HG03575 (cell line): ENCODE results near the gene NR1D2.

Experiments used
- ATAC-seq: cut with Tn5 transposase; IDR thresholded peaks from one replicate; pipeline ENCODE4 v1.9.1; 2021; ENCODE audit not compliant: unreplicated experiment, insufficient number of reproducible peaks, low FRiP score; ENCODE audit errors: extremely low read depth

The NR1D2 gene

DNA sequence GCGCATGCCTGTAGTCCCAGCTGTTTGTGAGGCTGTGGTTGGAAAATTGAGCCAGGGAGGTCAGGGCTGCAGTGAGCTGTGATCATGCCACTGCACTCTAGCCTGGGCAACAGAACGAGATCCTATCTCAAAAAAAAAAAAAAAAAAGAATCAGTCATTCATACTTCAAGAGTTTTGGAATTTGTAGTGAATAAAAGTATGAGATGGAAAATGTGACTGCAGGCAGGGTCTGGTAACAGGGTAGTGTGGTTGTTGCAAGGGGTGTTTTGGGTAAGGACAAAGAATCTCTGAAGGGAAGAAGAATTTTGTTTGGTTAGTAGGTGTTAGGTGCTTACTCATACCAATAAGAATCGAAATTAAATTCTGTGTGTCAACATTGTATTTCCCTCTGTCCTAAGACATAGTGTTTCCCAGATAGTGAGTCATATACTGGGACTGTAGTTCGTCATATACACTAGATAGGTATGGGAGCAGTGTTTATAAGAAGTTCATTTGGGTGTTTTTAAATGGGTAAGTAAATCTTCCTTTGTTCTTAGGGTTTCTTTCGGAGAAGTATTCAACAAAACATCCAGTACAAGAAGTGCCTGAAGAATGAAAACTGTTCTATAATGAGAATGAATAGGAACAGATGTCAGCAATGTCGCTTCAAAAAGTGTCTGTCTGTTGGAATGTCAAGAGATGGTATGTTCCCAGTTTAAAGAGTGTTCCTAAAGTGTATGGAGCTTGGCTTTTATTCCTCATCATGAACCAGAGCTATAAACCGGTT is 14.2 kb downstream of the NR1D2 start:
- no peak for ATAC-seq

DNA sequence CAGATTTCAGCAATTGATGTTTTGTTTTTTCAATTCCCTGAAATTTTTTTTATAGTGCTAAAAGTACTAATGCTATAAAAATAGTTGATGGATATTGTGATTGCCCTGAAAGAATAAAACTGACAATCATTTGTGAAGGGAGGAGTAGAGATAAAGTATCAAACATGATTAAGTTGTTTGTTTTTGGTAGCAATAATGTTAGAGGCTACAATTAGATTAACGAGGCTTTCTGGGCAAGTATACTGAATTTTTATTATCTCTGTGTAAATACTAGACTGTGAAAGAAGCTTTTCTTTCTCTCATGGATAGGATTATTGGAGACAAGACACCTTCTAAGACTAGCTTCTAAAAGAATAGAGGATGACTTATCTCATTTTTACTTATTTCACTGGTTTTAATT is 15.6 kb downstream of the NR1D2 start:
- ATAC-seq: no peak

DNA sequence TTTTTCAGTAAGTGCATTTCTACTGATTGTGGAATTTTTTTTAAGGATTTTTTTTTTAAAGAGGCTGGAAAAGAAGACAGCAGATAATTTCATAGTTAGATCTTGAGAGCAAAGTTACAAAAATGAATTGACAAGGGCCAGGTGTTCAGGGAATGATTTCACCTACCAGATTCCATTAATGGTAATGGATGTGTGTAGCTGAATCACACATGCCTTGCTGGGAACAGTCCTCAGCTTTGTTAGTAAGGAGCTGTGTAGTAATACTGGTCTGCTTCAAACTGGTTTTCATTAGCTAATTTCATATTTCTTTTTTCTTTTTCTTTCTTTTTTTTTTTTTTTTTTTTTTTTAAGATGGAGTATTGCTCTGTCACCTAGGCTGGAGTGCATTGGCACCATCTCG is 16.0 kb downstream of the NR1D2 start:
- ATAC-seq: no peak

DNA sequence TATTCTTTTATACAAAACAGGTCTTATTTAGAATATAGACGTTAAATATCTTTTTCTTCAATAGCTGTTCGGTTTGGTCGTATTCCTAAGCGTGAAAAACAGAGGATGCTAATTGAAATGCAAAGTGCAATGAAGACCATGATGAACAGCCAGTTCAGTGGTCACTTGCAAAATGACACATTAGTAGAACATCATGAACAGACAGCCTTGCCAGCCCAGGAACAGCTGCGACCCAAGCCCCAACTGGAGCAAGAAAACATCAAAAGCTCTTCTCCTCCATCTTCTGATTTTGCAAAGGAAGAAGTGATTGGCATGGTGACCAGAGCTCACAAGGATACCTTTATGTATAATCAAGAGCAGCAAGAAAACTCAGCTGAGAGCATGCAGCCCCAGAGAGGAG is 16.8 kb downstream of the NR1D2 start:
- no peak for ATAC-seq

DNA sequence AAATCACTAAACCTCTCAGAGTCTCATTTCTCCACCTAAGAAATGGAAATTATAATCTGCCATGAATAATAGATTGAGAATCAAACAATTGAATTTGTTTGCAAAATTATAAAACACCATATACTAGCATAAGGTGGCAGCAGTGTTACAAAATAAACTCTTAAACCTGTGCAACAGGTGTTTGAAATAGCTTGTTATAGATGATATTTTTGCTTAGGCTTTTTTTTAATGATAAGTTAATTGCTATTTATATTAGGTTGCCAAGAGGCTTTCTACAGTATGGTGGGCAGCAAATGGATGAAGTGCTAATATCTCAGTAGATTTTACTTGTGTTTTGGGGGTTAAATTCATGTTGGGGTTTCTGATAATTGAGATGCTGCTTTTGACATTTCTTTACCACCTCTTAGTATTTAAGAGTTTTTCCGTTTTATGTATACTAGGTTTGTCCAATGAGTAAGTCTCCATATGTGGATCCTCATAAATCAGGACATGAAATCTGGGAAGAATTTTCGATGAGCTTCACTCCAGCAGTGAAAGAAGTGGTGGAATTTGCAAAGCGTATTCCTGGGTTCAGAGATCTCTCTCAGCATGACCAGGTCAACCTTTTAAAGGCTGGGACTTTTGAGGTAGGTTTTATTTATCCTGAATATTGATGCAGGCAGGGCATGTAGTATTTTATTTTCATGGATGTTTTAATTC is 19.6 kb downstream of the NR1D2 start:
- no peak for ATAC-seq

DNA sequence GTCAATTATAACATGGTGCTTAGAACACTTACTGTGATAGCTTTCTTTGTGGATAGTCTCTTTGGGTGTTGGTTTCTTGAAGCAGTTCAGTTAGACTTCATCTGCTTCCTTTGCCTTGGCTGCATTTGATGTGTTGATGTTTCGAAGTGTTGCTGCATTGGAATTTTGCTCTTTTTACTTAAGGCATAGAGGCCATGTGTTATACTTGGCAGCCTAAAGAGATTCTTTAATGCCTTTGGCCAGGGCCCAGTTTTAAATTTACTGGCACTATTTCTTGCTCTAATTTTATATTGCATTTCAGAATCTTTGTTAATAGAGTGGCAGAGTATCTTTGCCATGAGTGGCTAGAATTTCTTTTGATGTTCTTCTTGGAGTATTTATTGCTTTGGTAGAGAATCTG is 21.2 kb downstream of the NR1D2 start:
- ATAC-seq: no peak

DNA sequence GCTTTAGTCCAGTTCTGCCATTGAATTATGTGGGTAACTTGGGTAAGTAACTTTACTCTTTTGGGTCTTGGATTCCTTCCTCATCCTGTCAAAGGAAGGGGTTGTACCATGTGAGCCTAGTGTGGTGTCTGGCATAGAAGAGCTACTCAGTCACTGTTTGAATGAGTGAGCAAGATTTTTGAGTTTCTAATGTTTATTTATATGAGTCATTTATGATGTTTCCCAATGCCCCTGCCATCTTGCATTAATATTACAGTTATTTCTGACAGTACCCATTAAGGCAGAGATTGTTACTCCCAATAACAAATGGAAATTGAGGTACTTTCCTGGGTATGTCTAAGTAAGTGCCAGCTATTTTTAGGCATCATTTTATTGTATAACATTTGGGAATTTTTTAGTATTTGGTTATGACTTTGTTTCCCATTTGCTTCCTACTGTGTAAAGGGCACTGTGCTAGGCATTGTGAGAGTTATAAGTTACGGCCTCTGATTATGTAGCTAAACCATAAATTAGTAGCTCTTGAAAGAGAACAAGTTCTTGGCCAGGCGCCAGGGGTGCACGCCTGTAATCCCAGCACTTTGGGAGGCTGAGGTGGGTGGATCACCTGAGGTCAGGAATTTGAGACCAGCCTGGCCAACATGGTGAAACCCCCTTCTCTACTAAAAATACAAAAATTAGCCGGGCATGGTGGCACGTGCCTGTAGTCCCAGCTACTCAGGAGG is 23.5 kb downstream of the NR1D2 start:
- ATAC-seq: no peak

DNA sequence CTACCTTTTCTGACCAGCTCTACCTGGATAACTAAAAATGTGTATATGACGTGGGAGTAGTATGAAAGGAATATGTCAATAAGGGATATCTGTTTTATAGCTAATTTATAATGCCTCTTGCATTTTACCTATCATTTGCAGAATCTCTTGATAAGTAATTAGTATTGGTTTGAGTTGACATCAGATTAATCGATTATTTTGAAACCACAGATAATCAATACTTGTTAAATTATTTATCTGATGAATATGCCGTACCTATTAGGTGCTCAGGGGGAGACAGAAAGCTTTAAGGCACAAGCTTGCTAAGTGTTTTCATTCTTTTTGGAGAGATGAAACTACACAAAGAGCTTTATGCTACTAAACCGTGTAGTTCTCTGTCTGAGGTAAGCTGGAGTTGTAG is 24.3 kb downstream of the NR1D2 start:
- no peak for ATAC-seq

DNA sequence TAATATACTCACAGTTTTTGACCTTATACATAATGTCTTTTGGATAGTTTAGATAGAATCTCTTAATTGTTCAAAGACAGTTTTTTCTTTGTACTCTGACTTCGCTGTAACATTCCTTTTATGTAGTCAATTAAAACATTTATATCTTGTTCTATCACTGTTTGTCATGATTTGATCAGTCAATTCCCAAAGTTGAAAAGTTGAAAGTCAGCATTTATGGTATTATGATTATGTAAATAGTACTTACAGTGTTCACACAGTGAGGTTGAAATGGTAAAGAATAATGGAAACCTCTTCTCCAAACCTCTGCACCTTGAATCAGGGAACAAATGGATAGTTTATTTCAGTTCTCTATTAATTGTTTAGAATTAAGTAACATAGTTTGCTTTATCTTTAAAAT is 26.6 kb downstream of the NR1D2 start:
- no peak for ATAC-seq

DNA sequence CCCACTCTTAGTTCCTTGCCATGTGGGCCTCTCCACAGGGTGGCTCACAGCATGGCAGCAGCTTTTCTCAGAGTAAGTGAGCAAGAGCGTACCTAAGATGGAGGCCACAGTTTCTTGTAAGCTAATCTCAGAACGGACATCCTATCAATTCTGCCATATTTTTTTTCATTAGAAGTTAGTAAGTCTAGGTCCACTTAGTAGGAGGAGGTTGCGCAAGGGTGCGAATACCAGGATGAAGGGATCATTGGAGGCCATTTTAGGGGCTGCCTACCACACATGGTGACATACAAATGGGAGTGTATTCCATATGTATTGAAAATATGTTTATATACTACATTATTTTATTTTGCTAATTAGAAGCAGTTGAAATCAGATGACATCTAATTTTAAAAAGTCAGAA is 31.5 kb downstream of the NR1D2 start:
- no peak for ATAC-seq

DNA sequence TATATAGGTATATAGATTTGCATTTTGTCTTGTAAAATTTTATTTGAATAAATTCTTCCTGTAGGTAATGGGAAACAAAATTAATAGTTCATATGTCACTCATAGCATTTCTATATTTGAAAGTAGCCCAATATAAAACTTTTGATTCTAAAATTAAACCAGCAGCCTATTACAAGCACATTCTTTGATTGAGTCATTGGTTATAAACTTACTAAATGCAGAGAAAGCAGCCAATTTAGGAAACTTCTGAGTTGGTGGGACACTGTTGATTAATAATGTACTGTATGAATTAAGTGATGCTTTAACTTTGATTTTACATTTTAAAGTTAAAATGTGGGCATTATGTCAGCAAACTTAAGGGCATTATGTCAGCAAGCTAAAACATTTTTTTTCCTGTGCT is 34.5 kb downstream of the NR1D2 start:
- no peak for ATAC-seq

DNA sequence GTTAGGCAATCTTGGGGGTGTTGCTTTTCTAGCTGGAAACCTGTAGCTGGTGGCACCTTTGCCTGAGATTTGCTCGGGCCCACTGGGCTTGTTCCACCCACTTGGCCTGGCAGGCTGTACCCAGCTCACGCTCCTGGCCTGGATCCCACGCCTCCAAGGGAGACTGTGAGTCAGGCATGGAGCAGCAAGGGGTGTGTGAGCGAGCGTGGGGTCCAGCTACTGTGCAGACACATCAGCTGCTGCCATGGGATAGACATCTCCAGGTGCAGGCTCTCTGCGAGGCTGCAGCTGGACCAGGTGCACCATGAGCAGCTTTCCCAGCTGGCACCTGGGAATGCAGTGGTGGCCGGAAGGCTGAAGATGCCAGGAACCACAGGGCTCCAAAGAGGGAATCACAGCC is 36.0 kb downstream of the NR1D2 start:
- ATAC-seq: no peak

DNA sequence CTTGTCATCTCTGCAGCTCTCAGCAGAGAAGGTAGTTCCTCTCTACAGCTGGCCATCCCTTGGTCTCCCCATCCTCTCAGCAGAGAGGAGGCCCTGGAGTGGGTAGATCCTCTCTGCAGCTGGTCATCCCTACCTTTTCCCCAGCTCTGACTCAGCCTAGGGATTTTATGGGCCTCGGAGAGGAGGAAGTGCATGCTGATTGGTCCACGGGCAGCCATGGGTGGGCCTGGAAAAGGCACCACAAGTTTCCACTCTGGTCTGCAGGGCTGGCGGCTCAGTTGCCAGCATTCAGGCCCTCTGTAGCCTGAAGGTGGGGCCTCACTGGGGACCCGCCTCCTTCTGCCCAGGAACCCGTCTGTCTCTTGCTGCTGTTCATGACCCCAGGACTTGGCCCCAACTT is 36.9 kb downstream of the NR1D2 start:
- ATAC-seq: no peak

DNA sequence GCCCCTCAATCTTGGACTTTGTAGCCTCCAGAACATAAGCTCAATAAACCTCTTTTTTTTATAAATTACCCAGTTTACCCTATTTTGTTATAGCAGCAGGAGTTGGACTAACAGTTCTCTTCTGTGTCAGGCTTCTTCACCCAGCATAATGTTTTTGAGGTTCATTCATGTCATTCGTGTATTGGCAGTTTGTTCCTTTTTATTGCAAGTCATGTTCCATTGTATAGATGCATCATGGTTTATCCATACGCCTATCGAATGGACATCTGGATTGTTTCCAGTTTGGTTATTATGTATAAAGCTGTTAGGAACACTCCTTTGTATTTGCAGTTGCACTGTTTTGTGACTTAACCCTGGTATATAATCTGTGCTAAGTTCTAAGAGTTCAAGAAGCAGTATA is 39.8 kb downstream of the NR1D2 start:
- no peak for ATAC-seq

DNA sequence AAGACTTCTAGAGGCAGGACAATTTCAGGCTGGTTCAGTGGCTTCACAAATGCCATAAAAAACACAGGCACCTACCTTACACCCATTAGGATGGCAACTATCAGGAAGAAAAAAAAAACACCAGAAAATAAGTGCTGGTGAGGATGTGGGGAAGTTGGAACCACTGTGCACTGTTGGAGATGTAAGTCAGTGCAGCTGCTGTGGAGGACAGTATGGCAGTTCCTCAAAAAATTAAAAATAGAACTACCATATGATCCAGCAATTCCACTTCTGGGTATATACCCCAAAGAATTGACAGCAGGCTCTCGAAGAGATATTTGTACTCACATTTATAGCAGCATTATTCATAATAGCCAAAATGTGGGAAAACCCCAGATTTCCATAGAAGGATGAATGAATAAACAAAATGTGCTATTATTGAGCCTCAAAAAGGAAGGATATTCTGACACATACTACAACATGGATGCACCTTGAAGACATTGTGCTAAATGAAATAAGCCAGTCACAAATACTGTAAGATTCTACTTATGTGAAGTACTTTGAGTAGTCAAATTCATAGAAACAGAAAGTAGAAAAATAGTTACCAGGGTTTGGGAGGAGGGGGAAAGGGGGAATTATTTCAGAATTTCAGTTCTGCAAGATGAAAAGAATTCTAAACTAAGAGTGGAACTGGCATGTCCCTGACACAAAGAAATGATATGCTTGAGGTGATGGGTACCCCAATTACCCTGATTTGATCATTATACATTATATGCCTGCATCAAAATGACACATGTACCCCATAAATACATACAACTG is 40.9 kb downstream of the NR1D2 start:
- ATAC-seq: no peak

DNA sequence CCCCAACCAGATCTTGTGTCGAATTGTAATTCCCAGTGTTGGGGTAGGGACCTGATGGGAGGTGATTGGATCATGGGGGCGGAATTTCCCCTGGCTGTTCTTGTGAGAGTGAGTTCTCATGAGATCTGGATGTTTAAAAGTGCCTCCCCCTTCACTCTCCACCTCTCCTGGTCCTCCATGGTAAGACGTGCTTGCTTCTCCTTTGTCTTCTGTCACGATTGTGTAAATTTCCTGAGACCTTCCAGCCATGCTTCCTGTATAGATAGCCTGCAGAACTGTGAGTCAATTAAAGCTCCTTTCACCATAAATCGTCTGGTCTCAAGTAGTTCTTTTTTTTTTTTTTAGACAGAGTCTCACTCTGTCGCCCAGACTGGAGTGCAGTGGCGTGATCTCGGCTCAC is 42.3 kb downstream of the NR1D2 start:
- no peak for ATAC-seq

DNA sequence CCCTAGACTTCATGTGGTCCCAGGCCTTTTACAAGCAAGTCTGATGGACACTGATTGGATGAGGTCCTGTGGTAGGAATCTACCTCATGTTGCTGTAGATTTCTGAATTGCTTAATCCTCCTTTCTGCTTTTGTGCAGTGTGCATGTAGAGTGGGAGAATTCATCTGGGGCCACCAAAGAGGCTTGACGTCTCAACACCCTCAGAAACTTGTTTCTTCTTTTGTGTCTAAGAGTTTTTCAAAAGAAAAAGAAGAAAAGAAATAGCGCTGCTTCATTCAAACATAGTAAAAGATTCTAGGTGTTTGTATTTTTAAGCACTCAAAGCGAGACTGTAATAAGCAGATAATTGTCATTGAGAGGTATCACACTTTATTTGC is 46.2 kb downstream of the NR1D2 start:
- ATAC-seq: no peak

DNA sequence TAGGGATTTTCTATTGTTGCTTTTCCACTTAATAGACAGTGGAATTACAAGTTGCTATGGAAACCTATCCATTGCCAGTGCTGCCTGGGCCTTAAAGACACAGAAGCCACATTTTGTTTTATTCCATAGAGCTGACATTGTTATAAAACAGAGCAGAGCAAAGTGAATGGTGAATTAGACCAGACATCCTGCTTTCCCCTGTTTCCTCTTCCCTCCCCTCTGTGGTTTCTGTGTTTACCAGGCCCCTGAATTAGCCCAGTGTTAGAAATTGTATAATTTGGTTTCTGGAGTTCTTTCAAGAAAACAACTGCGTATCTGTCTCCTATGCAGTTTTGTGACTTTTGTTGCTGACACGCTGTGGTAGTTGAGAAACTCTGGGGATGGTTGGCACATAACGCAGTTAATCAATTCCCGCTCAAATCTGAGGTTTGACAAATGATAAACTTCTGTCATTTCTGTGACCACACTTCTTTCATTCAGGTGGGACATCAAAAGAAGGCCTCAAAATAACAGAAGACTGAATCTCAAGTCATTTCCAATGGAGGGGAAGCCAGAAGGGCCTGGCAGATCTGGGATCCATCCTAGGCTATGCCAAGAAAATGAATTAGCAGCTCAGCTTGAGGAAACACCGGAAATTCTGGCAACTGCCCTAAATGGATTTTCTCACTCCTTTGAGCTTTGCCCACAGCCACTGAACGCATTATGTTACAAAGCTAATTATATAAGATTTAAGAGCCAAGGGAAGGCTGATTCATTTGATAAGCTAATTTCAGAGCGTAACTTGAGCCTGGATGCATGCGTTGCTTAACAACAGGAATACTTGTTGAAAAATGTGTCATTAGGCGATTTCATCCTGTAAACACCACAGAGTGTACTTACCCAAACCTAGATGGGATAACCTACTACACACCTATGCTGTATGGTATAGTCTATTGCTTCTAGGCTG is 46.9 kb downstream of the NR1D2 start:
- ATAC-seq: no peak
